Adrenal gland (tissue), 5 donors: Measurements from ENCODE around the gene AMACR.

Experiments used
- CTCF ChIP-seq, 6 experiments: fragments of 450-650 bp in 4 of 6; fragments of 200-600 bp in 2 of 6; sonication (generic) in 1 of 6; IDR thresholded peaks; 1 replicate in 5 of 6; 2 replicates in 1 of 6; pipeline versions ENCODE4 v1.5.1 to v1.8.0; 2016 to 2021; ENCODE audit warnings: antibody characterized with exemption in 6 of 6, mild to moderate bottlenecking in 2 of 6, moderate library complexity in 1 of 6
- POLR2A ChIP-seq, 2 donors: fragments of 450-650 bp; IDR thresholded peaks; one replicate each; pipeline ENCODE4 v1.6.1; 2017; ENCODE audit warnings: antibody characterized with exemption in 2 of 2, mild to moderate bottlenecking in 2 of 2, moderate library complexity in 1 of 2
- donor health status: DM: no; HTN: no; CAD: no.

GRCh38 chr5:34013547-34013946 lies 5.7 kb upstream of the AMACR start:
- TF ChIP-seq CTCF (IDR thresholded peaks at IDR 0.05) (no peak), POLR2A (IDR thresholded peaks at IDR 0.05) (no peak)
